CD14-positive monocyte (primary cell): Measurements from ENCODE around the gene KCNN3. TPM values are rescaled to one million over a fixed set of nuclear protein-coding genes. Genes with fewer than 3 reads are reported as not detected.

Source experiments
- DNase-seq, 3 donors: peaks; one replicate each; pipeline ENCODE4 v3.0.0-alpha.2; 2011 to 2022
- H2AFZ ChIP-seq: 2 replicates; pipeline ENCODE4 v1.6.0; 2012; ENCODE audit warnings: mild to moderate bottlenecking, low read depth, low read length, inconsistent platforms; ENCODE audit not compliant: insufficient read depth, poor library complexity, severe bottlenecking
- H3K27ac ChIP-seq, 2 donors: 1 replicate in 1 of 2; 2 replicates in 1 of 2; pipeline ENCODE4 v1.5.1; 2012 to 2013; ENCODE audit warnings: low read length in 2 of 2, control low read depth in 1 of 2, inconsistent platforms in 1 of 2, low read depth in 1 of 2, mild to moderate bottlenecking in 1 of 2
- H3K27me3 ChIP-seq, 2 donors: one replicate each; pipeline versions ENCODE4 v1.6.0 to v1.6.1; 2011 to 2013; ENCODE audit warnings: low read length in 2 of 2; ENCODE audit not compliant: control insufficient read depth in 2 of 2, insufficient read depth in 2 of 2
- H3K36me3 ChIP-seq, 2 donors: replicated peaks in 1 of 2; 1 replicate in 1 of 2; 2 replicates in 1 of 2; pipeline versions ENCODE4 v1.5.1 to v1.6.1; 2012 to 2013; ENCODE audit warnings: low read length in 2 of 2, control low read depth in 1 of 2, inconsistent platforms in 1 of 2, mild to moderate bottlenecking in 1 of 2; ENCODE audit not compliant: insufficient read depth in 2 of 2, control insufficient read depth in 1 of 2
- H3K4me1 ChIP-seq, 2 donors: 1 replicate in 1 of 2; 2 replicates in 1 of 2; pipeline versions ENCODE4 v1.5.1 to v1.6.1; 2012 to 2013; ENCODE audit warnings: low read length in 2 of 2, control low read depth in 1 of 2, inconsistent platforms in 1 of 2, mild to moderate bottlenecking in 1 of 2, moderate library complexity in 1 of 2; ENCODE audit not compliant: insufficient read depth in 2 of 2, control insufficient read depth in 1 of 2
- H3K4me2 ChIP-seq: replicated peaks from 2 replicates; pipeline ENCODE3; 2012; ENCODE audit warnings: low read length, moderate library complexity, mild to moderate bottlenecking; ENCODE audit not compliant: poor library complexity, severe bottlenecking; ENCODE audit errors: extremely low read depth
- H3K4me3 ChIP-seq, 3 experiments: fragments of 200-600 bp in 1 of 3; sonication (generic) in 1 of 3; replicated peaks in 1 of 3; 1 replicate in 2 of 3; 2 replicates in 1 of 3; pipeline ENCODE4 v1.5.1; 2011 to 2013; ENCODE audit warnings: low read length in 3 of 3, mild to moderate bottlenecking in 3 of 3, control low read depth in 2 of 3, low read depth in 2 of 3, inconsistent platforms in 1 of 3, moderate library complexity in 1 of 3
- H3K79me2 ChIP-seq: 2 replicates; pipeline ENCODE4 v1.6.0; 2012; ENCODE audit warnings: mild to moderate bottlenecking, control low read depth, inconsistent platforms, low read length, moderate library complexity; ENCODE audit not compliant: insufficient read depth
- H3K9ac ChIP-seq: 2 replicates; pipeline ENCODE4 v1.6.0; 2017; ENCODE audit warnings: low read length, mild to moderate bottlenecking; ENCODE audit not compliant: insufficient read depth, poor library complexity, severe bottlenecking
- H3K9me3 ChIP-seq, 2 donors: replicated peaks in 1 of 2; 1 replicate in 1 of 2; 2 replicates in 1 of 2; pipeline versions ENCODE4 v1.5.1 to v1.6.1; 2012 to 2013; ENCODE audit warnings: low read length in 2 of 2, control low read depth in 1 of 2; ENCODE audit not compliant: control insufficient read depth in 1 of 2, insufficient read depth in 1 of 2
- H4K20me1 ChIP-seq: 2 replicates; pipeline ENCODE4 v1.6.0; 2012; ENCODE audit warnings: mild to moderate bottlenecking, low read length, control low read depth, moderate library complexity; ENCODE audit not compliant: insufficient read depth
- H3K27ac Mint-ChIP-seq, 7 donors: one replicate each; pipeline ENCODE4 v1.8.0; 2020; ENCODE audit warnings: mild to moderate bottlenecking in 7 of 7, mixed read lengths in 7 of 7, moderate library complexity in 6 of 7, inconsistent platforms in 2 of 7
- H3K27me3 Mint-ChIP-seq, 3 donors: one replicate each; pipeline ENCODE4 v1.8.0; 2021 to 2022; ENCODE audit warnings: low read depth in 3 of 3, mild to moderate bottlenecking in 3 of 3, mixed read lengths in 3 of 3, moderate library complexity in 3 of 3, inconsistent platforms in 1 of 3
- H3K36me3 Mint-ChIP-seq, 2 donors: one replicate each; pipeline ENCODE4 v1.8.0; 2020; ENCODE audit warnings: mixed read lengths in 2 of 2, inconsistent platforms in 1 of 2, mild to moderate bottlenecking in 1 of 2
- H3K4me1 Mint-ChIP-seq: one replicate; pipeline ENCODE4 v1.8.0; 2020; ENCODE audit warnings: mild to moderate bottlenecking, mixed read lengths
- H3K4me3 Mint-ChIP-seq, 2 donors: one replicate each; pipeline ENCODE4 v1.8.0; 2020; ENCODE audit warnings: mild to moderate bottlenecking in 2 of 2, mixed read lengths in 2 of 2, moderate library complexity in 1 of 2
- H3K9me3 Mint-ChIP-seq, 7 donors: one replicate each; pipeline ENCODE4 v1.8.0; 2020 to 2022; ENCODE audit warnings: mixed read lengths in 7 of 7, mild to moderate bottlenecking in 6 of 7, moderate library complexity in 6 of 7, inconsistent platforms in 2 of 7
- CTCF ChIP-seq: fragments of 200-600 bp; IDR thresholded peaks from one replicate; pipeline ENCODE4 v1.8.0; 2022; ENCODE audit warnings: antibody characterized with exemption, mild to moderate bottlenecking
- WGBS: methylation state at CpG from one replicate; pipeline ENCODE4 v1.1.5; 2013; ENCODE audit warnings: missing lambda C conversion rate; ENCODE audit not compliant: insufficient coverage; 5-methylcytosine and 5-hydroxymethylcytosine counted together
- intact Hi-C, 2 donors: fragments of 100-400 bp; cut with micrococcal nuclease; formaldehyde crosslinking; loops; one replicate each; pipeline versions ENCODE4 v1.15.0 to v1.15.1; 2023
- polyA plus RNA-seq, 3 donors: library from polyadenylated mRNA; depleted of rRNA in 1 of 3; unstranded in 2 of 3; stranded (reverse) in 1 of 3; fragments of 300-500 nt in 2 of 3; fragments of >200 nt in 1 of 3; fragmentation: Illumina TruSeq in 2 of 3; gene quantifications; 1 replicate in 2 of 3; 2 replicates in 1 of 3; pipeline ENCODE4 v1.2.3, GENCODE V29; 2012 to 2021

KCNN3 gene
- polyA plus RNA-seq, 3 donors, result not detected

GRCh38 chr1:154832384-154832783 is 37.7 kb downstream of the KCNN3 start:
- Mint-ChIP-seq H3K4me3 (no peak overlapping the region), H3K27ac (no peak overlapping the region)
- H3K4me2 ChIP-seq, result no peak overlapping the region

GRCh38 chr1:154831462-154831861 is 38.6 kb downstream of the KCNN3 start:
- Histone ChIP-seq H3K27ac (no peak overlapping the region), H2AFZ (no peak overlapping the region), H3K4me1 (no peaks in the 10 kb centered on the region), H3K27me3 (no peaks in the 10 kb centered on the region), H3K79me2 (no peaks in the 10 kb centered on the region), H4K20me1 (no peaks in the 10 kb centered on the region), H3K4me2 (no peak overlapping the region), H3K36me3 (no peaks in the 10 kb centered on the region), H3K9me3 (no peaks in the 10 kb centered on the region), H3K4me3 (no peak overlapping the region), H3K9ac (no peak overlapping the region)
- H3K36me3 Mint-ChIP-seq, result no peaks in the 10 kb centered on the region
- no peak for DNase-seq
- no peak overlapping the region for H3K27ac Mint-ChIP-seq
- no peak for TF ChIP-seq CTCF
- H3K4me1 Mint-ChIP-seq, result no peaks in the 10 kb centered on the region
- intact Hi-C loops, result no loop called here
- H3K9me3 Mint-ChIP-seq, result peaks cover 0 to 1% (median 0%) of the 10 kb centered on the region in 7 donors
- WGBS, result 92% methylated on average over 2 of the region's 2 CpGs
- H3K27me3 Mint-ChIP-seq, result peaks cover 0 to 4% (median 3%) of the 10 kb centered on the region in 3 donors
- no peak overlapping the region for H3K4me3 Mint-ChIP-seq

More at GRCh38 chr1:154832384-154832783, 37.7 kb downstream of the KCNN3 start:
- no peak overlapping the region for H3K9ac ChIP-seq
- H3K36me3 ChIP-seq, result no peaks in the 10 kb centered on the region
- H4K20me1 ChIP-seq, result no peaks in the 10 kb centered on the region
- intact Hi-C loops, result no loop called here
- no peaks in the 10 kb centered on the region for H3K9me3 ChIP-seq
- no peaks in the 10 kb centered on the region for H3K79me2 ChIP-seq
- H3K27me3 Mint-ChIP-seq, result peaks cover 0 to 5% (median 5%) of the 10 kb centered on the region in 3 donors
- TF ChIP-seq CTCF, result no peak
- H3K4me1 Mint-ChIP-seq, result no peaks in the 10 kb centered on the region
- 100% methylated on average over 2 of the region's 2 CpGs for WGBS
- no peak overlapping the region for H3K27ac ChIP-seq
- H3K27me3 ChIP-seq, result no peaks in the 10 kb centered on the region
- no peak overlapping the region for H3K4me3 ChIP-seq
- H2AFZ ChIP-seq, result no peak overlapping the region
- no peak for DNase-seq
- H3K4me1 ChIP-seq, result no peaks in the 10 kb centered on the region
- H3K9me3 Mint-ChIP-seq, result peaks cover 0 to 1% (median 0%) of the 10 kb centered on the region in 7 donors
- H3K36me3 Mint-ChIP-seq, result no peaks in the 10 kb centered on the region
